Transverse colon (tissue), 3 donors: ENCODE data around the gene LLPH.

Experiments
- EP300 ChIP-seq: sonication (generic); formaldehyde crosslinking; IDR thresholded peaks from one replicate; pipeline ENCODE4 v1.6.1; 2017; ENCODE audit warnings: antibody characterized with exemption, low read depth
- POLR2A ChIP-seq: fragments of 450-650 bp; IDR thresholded peaks from one replicate; pipeline ENCODE4 v1.6.1; 2016; ENCODE audit warnings: antibody characterized with exemption, mild to moderate bottlenecking, moderate library complexity
- TF ChIP-seq, protein P1 (sequence below), 5 experiments: fragments of 200-600 bp in 3 of 5; fragments of 450-650 bp in 2 of 5; sonication (generic) in 3 of 5; IDR thresholded peaks; 1 replicate in 2 of 5; 2 replicates in 3 of 5; pipeline ENCODE4 v1.5.1; 2016 to 2017; ENCODE audit warnings: antibody characterized with exemption in 5 of 5, inconsistent platforms in 3 of 5, mild to moderate bottlenecking in 2 of 5, moderate library complexity in 1 of 5

DNA sequence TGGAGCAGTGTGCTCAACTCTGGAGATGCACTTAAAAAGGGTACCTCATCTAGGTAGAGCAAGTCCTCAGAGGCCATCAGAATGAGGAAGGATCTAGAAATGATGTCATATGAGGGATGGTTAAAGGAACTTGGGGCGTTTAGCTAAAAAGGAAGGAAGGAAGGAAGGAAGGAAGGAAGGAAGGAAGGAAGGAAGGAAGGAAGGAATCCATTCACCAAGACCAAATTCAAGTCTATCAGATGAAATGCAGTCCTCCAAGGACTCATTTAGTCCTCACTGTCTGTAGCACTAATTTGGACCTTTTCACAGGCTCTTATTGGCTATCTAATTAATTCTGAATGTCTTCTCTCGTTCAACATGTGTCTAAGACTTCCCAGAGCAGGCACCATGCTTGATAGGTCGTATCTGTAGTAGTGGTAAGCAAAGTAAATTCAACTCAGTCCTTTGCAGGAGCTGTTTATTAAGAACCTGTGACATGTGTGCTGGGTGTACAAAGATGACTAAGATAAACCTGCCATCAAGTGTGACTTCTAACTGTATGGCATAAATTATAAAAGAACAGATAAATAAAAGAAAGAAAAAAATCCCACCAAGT lies 63.5 kb downstream of the LLPH start:
- TF ChIP-seq POLR2A, result no peak
- TF ChIP-seq, protein P1, sequence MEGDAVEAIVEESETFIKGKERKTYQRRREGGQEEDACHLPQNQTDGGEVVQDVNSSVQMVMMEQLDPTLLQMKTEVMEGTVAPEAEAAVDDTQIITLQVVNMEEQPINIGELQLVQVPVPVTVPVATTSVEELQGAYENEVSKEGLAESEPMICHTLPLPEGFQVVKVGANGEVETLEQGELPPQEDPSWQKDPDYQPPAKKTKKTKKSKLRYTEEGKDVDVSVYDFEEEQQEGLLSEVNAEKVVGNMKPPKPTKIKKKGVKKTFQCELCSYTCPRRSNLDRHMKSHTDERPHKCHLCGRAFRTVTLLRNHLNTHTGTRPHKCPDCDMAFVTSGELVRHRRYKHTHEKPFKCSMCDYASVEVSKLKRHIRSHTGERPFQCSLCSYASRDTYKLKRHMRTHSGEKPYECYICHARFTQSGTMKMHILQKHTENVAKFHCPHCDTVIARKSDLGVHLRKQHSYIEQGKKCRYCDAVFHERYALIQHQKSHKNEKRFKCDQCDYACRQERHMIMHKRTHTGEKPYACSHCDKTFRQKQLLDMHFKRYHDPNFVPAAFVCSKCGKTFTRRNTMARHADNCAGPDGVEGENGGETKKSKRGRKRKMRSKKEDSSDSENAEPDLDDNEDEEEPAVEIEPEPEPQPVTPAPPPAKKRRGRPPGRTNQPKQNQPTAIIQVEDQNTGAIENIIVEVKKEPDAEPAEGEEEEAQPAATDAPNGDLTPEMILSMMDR (IDR thresholded peaks at IDR 0.05), result no peak
- no peak for TF ChIP-seq EP300
